HG02884 (cell line): ENCODE measurements around the gene TAS2R31.
"Not testable (repeated sequence)": the region's sequence is repeated elsewhere in the genome, so short reads cannot be mapped to it uniquely, and the experiment has no call there.

Source experiments
- ATAC-seq: cut with Tn5 transposase; IDR thresholded peaks from one replicate; pipeline ENCODE4 v1.9.1; 2021; ENCODE audit warnings: mild to moderate bottlenecking, moderate library complexity; ENCODE audit not compliant: unreplicated experiment

The TAS2R31 gene

DNA sequence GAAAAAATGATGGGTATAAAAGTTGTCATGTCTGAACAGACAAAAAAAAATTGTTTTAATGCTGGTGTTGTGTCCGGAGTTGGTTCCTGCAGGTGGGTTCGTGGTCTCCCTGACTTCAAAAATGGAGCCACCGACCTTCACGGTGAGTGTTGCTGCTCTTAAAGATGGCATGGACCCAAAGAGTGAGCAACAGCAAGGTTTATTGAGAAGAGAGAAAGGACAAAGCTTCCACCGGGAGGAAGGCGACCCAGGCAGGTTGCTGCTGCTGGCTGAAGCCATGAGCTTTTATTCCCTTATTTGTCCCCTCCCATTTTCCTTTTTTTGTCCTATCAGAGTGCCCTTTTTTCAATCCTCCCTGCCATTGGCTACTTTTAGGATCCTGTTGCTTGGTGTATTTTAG, at the start of gene TAS2R31:
Gene TAS2R31, minus strand, starts transcription at position 101 of the 400 bp plus-strand sequence. Its CDS starts 72 bp downstream, at position 29.
- ATAC-seq, result no peak

DNA sequence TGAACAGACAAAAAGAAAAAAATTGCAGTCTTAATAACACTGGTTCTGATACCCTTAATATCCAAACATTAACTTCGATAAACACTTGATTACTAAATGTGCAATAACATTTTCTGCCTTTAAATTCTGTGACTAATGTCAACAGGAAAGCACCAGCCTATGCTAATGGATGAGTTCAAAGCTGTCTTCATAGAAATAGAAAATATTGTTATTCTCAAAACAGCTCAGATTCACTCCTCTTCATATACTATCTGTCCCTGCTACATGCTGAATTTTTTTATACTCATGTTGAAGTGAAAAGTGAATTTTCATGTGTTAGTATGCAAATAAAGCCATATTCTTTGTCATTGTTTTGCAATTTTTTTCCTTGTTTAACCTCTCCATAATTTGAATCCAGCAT, 47.0 kb upstream of the TAS2R31 start:
- no peak for ATAC-seq

- ATAC-seq, result no peak
Observed at GRCh38 chr12:11075642-11076041, 44.4 kb upstream of the TAS2R31 start.

DNA sequence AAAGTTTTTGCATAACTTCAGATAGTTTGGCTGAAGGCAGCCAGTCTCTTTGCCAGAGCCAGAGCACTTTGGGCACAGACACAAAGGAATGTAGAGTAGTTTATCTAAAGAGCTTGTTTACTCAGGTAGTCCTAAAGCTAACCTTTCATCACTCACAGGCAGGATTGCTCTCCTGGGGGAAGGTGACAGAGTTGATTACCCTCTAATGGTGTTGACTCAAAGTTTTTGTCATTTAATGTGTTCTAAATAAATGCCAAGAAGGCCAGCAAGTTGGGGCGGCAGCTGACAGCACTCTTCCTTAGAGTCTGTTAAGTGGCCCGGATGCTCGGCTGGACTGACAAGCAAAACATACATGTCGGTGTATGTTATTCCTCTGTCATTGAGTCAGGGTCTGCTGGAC, 40.2 kb upstream of the TAS2R31 start:
- ATAC-seq, result no peak

DNA sequence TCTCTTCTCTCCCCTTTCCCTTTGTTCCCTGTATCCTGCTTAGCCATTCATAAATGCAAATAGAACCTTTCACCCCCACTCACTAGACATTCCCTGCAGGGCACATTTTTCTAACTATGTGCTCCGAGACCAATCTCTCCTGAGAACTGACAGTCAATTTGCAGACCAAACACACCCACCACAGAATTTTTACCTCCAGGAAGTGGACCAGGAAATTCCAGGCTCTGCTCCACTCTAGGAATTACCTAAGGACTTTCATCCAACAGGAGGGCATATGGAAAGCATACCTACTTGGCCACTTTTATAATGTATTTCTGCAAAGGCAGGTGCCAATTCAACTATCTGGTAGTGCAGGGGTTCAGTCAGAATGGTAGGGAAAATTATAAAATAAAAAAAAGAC, 39.8 kb upstream of the TAS2R31 start:
- no peak for ATAC-seq

- no peak for ATAC-seq
Observed at GRCh38 chr12:11069854-11070365, 38.7 kb upstream of the TAS2R31 start.

DNA sequence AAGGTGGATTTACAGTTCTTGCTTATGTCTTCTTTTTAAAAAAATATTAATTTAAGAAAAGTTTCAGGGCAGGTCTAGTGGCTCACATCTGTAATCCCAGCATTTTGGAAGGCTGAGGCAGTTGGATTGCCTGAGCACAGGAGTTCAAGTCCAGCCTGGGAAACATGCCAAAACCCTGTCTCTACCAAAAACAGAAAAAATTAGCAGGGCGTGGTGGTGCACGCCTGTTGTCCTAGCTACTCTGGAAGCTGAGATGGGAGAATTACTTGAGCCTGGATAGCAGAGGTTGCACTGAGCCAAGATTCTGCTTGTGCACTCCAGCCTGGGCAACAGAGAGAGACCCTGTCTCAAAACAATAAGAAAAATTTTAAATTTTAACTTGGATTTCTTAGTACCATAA, 36.3 kb upstream of the TAS2R31 start:
- no peak for ATAC-seq

GRCh38 chr12:11062194-11062593, 31.0 kb upstream of the TAS2R31 start, which contains the start of gene TAS2R46:
TSS of gene TAS2R46 (minus strand) at chr12:11062294. CDS start at chr12:11062294, 0 bp downstream.
- not testable (repeated sequence) for ATAC-seq

DNA sequence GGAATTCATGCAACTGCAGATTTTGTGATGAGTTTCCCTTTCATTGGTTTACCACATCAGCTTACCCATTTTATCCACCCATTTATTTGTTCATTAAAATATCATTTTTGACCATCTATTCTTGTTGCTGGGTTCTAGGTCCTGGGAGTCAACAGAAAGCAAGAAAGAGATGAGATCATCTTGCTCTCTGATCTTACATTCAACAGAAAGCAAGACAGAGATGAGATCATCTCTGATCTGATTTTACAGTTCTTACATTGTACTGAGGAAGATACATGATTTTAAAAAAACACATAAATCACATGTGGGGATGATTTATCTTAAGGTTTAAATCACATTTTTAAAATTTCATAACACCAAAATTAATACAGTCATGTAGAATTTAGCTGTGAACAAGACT, 28.6 kb upstream of the TAS2R31 start:
- ATAC-seq, result no peak

- no peak for ATAC-seq
Observed at GRCh38 chr12:11059041-11059440, 27.8 kb upstream of the TAS2R31 start.

DNA sequence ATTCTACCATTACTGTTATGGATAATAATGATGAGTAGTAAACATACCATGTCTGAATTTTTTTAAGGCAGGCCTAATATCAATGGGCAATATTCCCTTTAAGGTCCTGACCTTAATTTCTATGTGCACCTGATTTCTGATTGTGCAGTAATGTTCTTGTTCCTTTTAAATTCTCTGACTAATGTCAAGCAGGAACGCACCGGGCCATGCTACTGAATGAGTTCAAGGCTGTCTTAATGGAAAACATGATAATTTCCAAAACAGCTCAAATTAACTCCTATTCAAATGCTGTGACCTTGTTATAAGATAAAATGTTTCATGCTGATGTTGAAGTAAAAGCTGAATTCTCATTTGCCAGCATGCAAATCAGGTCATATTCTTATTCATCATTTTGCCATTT, 24.1 kb upstream of the TAS2R31 start:
- no peak for ATAC-seq

GRCh38 chr12:11049806-11050531, 18.8 kb upstream of the TAS2R31 start:
- not testable (repeated sequence) for ATAC-seq

DNA sequence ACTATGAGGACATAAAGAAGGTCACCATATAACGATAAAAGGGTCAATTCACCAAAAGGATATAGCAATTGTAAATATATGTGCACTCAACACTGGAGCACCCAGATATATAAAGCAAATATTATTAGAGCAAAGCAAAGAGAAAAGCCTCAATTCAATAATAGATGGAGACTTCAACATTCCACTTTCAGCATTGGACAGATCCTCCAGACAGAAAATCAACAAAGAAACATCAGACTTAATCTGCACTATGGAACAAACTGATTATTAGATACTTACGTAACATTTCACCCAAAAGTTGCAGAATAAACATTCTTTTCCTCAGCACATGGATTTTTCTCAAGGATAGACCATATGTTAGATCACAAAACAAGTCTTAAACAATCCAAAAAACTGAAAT, 10.2 kb upstream of the TAS2R31 start:
- not testable (repeated sequence) for ATAC-seq

DNA sequence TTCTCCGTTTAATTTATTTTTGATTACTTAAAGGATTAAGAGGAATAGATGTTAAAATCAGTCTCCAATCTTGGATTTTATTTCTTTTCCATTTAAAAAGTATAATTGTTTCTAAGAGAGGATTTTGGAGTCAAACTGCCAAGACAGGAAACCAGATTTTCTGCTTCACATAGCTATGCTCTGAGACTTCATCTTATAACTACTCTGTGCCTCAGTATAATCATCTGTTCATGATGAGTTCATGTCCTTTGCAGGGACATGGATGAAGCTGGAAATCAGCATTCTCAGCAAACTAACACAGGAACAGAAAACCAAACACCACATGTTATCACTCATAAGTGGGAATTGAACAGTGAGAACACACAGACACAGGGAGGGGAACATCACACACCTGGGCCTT, 9.0 kb upstream of the TAS2R31 start:
- ATAC-seq, result no peak

DNA sequence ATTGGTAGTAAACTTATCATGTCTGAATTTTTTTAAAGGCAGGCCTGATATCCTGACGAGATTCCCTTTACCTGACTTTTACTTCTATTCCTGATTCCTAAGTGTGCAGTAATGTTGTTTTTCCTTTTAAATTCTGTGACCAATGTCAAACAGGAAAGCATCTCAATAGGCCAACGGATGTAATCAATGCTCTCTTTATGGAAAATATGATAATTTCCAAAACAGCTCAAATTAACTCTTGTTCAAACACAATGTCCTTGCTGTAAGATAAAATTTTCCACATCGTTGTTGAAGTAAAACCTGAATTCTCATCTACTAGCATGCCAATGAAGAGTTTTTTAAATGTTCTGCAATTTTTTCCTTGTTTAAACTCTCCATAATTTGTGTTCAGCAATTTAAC, 8.0 kb upstream of the TAS2R31 start:
- ATAC-seq, result no peak

- ATAC-seq, result not testable (repeated sequence)
Observed at GRCh38 chr12:11033959-11034358, 2.8 kb upstream of the TAS2R31 start.

- no peak for ATAC-seq
Observed at GRCh38 chr12:11026118-11026517, 5.1 kb downstream of the TAS2R31 start.

DNA sequence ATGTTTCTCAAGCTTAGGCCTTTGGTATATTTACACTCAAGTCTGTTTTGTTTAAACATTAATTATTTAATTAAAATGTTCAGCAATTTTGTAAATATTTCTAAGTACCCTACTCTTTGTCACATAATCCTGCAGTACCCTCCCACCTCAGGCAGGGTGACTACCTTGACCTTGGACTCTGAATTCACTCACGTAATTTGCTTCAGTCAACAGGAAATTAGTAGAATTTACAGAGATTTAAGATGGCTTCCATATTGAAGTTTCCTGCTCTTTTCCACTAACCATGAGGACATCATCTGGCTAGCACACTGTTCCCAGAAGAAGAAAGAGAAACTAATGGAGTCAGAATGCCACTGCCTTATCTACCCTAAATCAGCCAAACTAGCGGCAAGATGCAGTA, 7.8 kb downstream of the TAS2R31 start:
- no peak for ATAC-seq

DNA sequence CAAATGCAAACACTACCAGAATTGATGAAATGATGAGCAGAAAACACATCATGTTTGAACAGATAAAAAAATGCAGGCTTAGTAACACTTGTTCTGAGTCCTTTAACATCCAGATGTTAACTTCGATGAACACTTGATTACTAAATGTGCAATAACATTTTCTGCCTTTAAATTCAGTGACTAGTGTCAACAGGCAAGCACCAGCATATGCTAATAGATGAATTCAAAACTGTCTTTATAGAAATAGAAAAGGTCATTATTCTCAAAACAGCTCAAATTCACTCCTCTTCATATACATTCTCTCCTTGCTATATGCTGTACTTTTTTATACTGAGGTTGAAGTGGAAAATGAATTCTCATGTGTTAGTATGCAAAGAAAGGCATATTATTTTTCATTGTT, 8.7 kb downstream of the TAS2R31 start, which contains the start of gene TAS2R19:
Gene TAS2R19, minus strand, starts transcription at position 101 of the 400 bp plus-strand sequence. Its CDS starts 49 bp downstream, at position 52.
- no peak for ATAC-seq

DNA sequence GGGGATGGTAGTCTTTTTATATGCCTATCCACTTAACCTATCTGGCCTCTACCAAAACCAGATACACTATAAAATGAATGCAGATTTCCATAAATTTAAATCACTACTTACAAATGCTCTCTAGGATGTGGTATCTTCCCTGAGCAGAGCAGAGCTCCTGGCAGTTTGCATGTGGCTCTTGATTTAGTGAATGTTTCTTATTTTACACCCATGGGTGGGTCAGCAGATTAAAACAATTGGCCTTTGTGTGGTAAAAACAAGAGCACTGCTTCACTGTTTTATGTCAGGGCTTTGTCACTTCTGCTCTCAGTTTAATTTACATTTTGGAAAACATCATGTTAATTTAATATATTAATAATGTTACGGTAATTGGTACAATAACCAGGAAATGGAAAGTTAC, 14.3 kb downstream of the TAS2R31 start:
- ATAC-seq, result no peak

DNA sequence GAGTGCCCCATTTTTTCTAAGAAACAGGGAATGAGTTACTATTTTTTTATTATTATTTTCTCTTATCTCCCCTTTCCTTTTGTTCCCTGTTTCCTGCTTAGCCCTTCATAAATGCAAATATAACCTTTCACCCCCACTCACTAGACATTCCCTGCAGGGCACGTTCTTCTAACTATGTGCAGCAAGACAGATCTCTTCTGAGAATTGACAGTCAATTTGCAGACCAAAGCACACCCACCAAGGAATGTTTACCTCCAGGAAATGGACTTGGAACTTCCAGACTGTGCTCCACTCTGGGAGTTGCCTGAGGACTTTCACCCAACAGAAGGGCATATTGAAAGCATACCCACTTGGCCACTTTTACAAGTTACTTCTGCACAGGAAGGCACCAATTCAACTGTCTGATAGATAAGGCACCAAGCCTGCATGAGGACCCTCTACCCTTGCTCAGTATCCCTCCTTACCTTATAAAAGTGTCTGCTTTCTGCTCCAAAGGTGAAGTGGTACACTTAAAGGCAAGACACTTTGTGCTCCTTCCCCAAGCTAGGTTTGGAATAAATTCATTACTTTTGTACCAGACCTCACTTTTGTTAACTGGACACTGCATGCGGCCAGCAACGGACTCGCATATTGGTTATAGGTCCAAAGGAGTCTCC, 15.3 kb downstream of the TAS2R31 start:
- ATAC-seq, result no peak

GRCh38 chr12:11014234-11014633, 17.0 kb downstream of the TAS2R31 start:
- no peak for ATAC-seq
